Breast epithelium (tissue), 3 donors: ENCODE results near the gene ENSA.

Source experiments
- CTCF ChIP-seq, 3 donors: fragments of 450-650 bp; IDR thresholded peaks; one replicate each; pipeline ENCODE4 v1.5.1; 2016 to 2017; ENCODE audit warnings: antibody characterized with exemption in 3 of 3, mild to moderate bottlenecking in 3 of 3, moderate library complexity in 3 of 3
- POLR2A ChIP-seq: fragments of 450-650 bp; IDR thresholded peaks from one replicate; pipeline ENCODE4 v1.6.1; 2016; ENCODE audit warnings: antibody characterized with exemption, mild to moderate bottlenecking, moderate library complexity
- POLR2AphosphoS5 ChIP-seq, 3 donors: sonication (generic); formaldehyde crosslinking; IDR thresholded peaks; one replicate each; pipeline ENCODE4 v1.6.1; 2017; ENCODE audit warnings: antibody characterized with exemption in 3 of 3

GRCh38 chr1:150628766-150629114 is 672 bp downstream of the ENSA start:
- TF ChIP-seq CTCF (IDR thresholded peaks at IDR 0.05) (no peak), POLR2A (no peak), POLR2AphosphoS5 (IDR thresholded peaks at IDR 0.05) (no peak)
